Breast epithelium (tissue), 3 donors: Measurements from ENCODE around the gene SDCCAG8.

Experiments used
- CTCF ChIP-seq, 3 donors: fragments of 450-650 bp; IDR thresholded peaks; one replicate each; pipeline ENCODE4 v1.5.1; 2016 to 2017; ENCODE audit warnings: antibody characterized with exemption in 3 of 3, mild to moderate bottlenecking in 3 of 3, moderate library complexity in 3 of 3
- POLR2A ChIP-seq: fragments of 450-650 bp; IDR thresholded peaks from one replicate; pipeline ENCODE4 v1.6.1; 2016; ENCODE audit warnings: antibody characterized with exemption, mild to moderate bottlenecking, moderate library complexity

GRCh38 chr1:243447844-243448243 is 192.0 kb downstream of the SDCCAG8 start:
- no peak for TF ChIP-seq CTCF (IDR thresholded peaks at IDR 0.05)
- TF ChIP-seq POLR2A = no peak
